NT2/D1 (cell line): ENCODE results near the gene ITGA4.

ENCODE experiments used
- DNase-seq: peaks from one replicate; pipeline ENCODE4 v3.0.0-alpha.2; 2011; ENCODE audit warnings: low read depth, low spot score
- H3K27me3 ChIP-seq: 2 replicates; pipeline ENCODE4 v1.6.0; 2011; ENCODE audit warnings: mild to moderate bottlenecking; ENCODE audit not compliant: insufficient read length, insufficient read depth
- H3K36me3 ChIP-seq: 2 replicates; pipeline ENCODE4 v1.6.1; 2011; ENCODE audit warnings: mild to moderate bottlenecking, low read length, mixed read lengths; ENCODE audit not compliant: insufficient read depth, insufficient read length
- H3K4me1 ChIP-seq: 2 replicates; pipeline ENCODE4 v1.5.1; 2011; ENCODE audit not compliant: insufficient read depth, insufficient read length
- H3K4me3 ChIP-seq: 2 replicates; pipeline ENCODE4 v1.5.1; 2011; ENCODE audit warnings: low read depth; ENCODE audit not compliant: insufficient read length
- H3K9ac ChIP-seq: 2 replicates; pipeline ENCODE4 v1.6.0; 2011; ENCODE audit warnings: low read depth; ENCODE audit not compliant: insufficient read length
- H3K9me3 ChIP-seq: 2 replicates; pipeline ENCODE4 v1.5.1; 2011; ENCODE audit warnings: mild to moderate bottlenecking, low read length; ENCODE audit not compliant: insufficient read depth
- SUZ12 ChIP-seq: IDR thresholded peaks from 2 replicates; pipeline ENCODE4 v1.6.1; 2011; ENCODE audit not compliant: insufficient read length, insufficient read depth; ENCODE audit errors: extremely low read depth
- YY1 ChIP-seq: IDR thresholded peaks from 2 replicates; pipeline ENCODE4 v1.6.1; 2011; ENCODE audit not compliant: insufficient read length, insufficient read depth
- ZNF274 ChIP-seq: IDR thresholded peaks from 2 replicates; pipeline ENCODE4 v1.6.1; 2011; ENCODE audit warnings: mild to moderate bottlenecking, low read depth, low read length

ITGA4 gene

DNA sequence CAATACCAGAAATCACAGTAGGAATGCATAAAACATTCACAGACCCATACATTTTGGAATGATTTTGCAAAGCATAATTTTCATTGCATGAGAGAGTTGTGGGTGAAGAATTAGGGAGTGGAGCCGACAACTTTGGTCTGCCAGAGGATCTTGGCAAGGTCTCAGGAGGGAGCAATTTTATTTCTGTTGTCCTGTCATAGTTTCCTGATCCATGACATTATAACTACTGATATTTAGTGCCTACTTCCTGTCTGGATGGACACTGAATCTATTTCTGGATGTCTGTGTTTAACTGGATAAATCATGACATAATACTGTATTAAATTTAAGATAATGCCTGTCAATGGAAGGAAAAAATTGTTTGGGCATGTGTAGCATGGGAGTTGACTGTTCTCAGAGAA lies 2.4 kb downstream of the ITGA4 start:
- Histone ChIP-seq H3K9me3 (no peaks in the 10 kb centered on the region), H3K4me1 (peaks cover 2% of the 10 kb centered on the region), H3K36me3 (no peaks in the 10 kb centered on the region), H3K27me3 (peaks cover 39% of the 10 kb centered on the region), H3K9ac (no peak overlapping the region), H3K4me3 (no peak overlapping the region)
- no peak for DNase-seq
- TF ChIP-seq ZNF274: no peak
- no peak for TF ChIP-seq YY1
- TF ChIP-seq SUZ12: no peak

DNA sequence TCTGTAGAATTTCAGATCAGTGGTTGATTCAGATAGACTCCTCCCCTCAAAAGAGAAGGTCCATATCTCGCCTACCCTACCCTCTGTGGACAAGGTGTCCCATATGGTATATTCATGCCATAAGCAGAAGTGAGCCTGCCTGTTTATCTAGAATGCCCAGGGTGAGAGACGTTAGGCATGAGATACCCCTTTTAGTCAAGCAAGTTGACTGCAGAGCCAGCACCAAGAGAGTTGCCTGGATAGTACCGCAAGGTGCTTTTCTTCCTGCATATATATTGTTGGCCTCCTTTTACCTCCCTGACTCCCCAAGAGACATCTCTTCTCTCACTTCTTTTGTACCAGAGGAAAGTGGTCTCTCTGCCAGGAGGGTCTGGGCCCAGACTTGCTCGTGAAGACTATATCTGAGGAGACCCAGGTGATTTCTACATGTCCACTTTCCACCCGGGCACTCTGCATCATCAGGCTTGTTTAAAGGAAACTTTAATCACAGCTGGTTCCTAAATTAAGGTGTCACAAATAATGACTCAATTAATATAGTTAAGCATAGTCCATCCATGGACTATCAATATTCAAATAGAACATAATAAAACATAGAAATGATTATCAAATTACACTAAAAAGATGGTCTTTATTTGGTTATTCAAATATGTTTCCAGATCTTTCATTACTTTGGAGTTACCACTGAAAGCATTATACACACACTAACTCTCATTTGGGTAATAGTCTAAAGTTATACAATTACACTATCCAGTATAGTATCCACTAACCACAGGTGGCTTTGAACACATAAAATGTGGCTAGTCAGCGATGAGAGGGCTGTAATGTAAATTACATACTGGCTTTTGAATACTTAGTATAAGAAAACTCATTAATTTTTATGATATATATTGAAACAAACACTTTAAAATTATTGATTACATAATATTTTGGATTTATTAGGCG lies 4.1 kb downstream of the ITGA4 start:
- peaks cover 2% of the 10 kb centered on the region for H3K4me1 ChIP-seq
- no peak for DNase-seq
- no peak overlapping the region for H3K4me3 ChIP-seq
- no peaks in the 10 kb centered on the region for H3K9me3 ChIP-seq
- no peaks in the 10 kb centered on the region for H3K36me3 ChIP-seq
- H3K9ac ChIP-seq: no peak overlapping the region
- H3K27me3 ChIP-seq: peaks cover 27% of the 10 kb centered on the region
- no peak for TF ChIP-seq YY1
- no peak for TF ChIP-seq SUZ12
- TF ChIP-seq ZNF274: no peak

GRCh38 chr2:181462033-181462432 lies 4.8 kb downstream of the ITGA4 start:
- Histone ChIP-seq H3K9me3 (no peaks in the 10 kb centered on the region), H3K4me1 (no peaks in the 10 kb centered on the region), H3K4me3 (no peak overlapping the region), H3K36me3 (no peaks in the 10 kb centered on the region), H3K27me3 (peaks cover 21% of the 10 kb centered on the region), H3K9ac (no peak overlapping the region)
- TF ChIP-seq YY1: no peak
- no peak for TF ChIP-seq ZNF274
- DNase-seq: no peak

DNA sequence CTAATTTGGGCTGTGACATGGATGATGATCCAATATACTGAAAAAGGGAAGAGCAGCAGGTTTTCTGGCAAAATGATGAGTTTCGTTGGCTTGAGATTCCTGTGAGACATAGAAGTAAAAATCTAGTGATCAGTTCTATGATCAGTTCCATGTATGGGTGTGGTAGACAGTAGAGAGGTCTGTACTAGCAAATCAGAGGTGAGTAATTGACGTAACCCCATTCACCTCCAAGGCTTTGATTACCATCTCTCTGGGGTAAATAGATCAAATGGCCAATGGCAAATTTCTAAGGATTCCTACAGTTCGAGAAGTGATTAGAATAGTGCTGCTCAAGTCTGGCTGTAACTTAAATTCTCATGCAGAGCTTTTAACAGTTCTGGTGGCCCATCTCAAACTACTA lies 6.4 kb downstream of the ITGA4 start:
- peaks cover 6% of the 10 kb centered on the region for H3K27me3 ChIP-seq
- TF ChIP-seq SUZ12: no peak
- no peak for TF ChIP-seq YY1
- no peak for TF ChIP-seq ZNF274
- no peaks in the 10 kb centered on the region for H3K36me3 ChIP-seq
- H3K4me3 ChIP-seq: no peak overlapping the region
- H3K4me1 ChIP-seq: no peaks in the 10 kb centered on the region
- DNase-seq: no peak
- H3K9ac ChIP-seq: no peak overlapping the region
- no peaks in the 10 kb centered on the region for H3K9me3 ChIP-seq

GRCh38 chr2:181464966-181465365 lies 7.8 kb downstream of the ITGA4 start:
- no peak for DNase-seq
- no peaks in the 10 kb centered on the region for H3K4me1 ChIP-seq
- no peaks in the 10 kb centered on the region for H3K36me3 ChIP-seq
- H3K9me3 ChIP-seq: no peaks in the 10 kb centered on the region
- H3K9ac ChIP-seq: no peak overlapping the region
- no peak for TF ChIP-seq YY1
- no peak for TF ChIP-seq SUZ12
- TF ChIP-seq ZNF274: no peak
- no peak overlapping the region for H3K4me3 ChIP-seq
- H3K27me3 ChIP-seq: no peaks in the 10 kb centered on the region

GRCh38 chr2:181465676-181466375 lies 8.6 kb downstream of the ITGA4 start:
- Histone ChIP-seq H3K36me3 (no peaks in the 10 kb centered on the region), H3K9ac (no peak overlapping the region), H3K4me3 (no peak overlapping the region)

More at GRCh38 chr2:181465676-181466375, 8.6 kb downstream of the ITGA4 start:
- TF ChIP-seq SUZ12 (no peak), YY1 (no peak), ZNF274 (no peak)
- H3K9me3 ChIP-seq: no peaks in the 10 kb centered on the region
- no peak for DNase-seq
- H3K4me1 ChIP-seq: no peaks in the 10 kb centered on the region
- no peaks in the 10 kb centered on the region for H3K27me3 ChIP-seq
